Measurements from ENCODE around the gene OR1F1. TPM values are rescaled to one million over a fixed set of nuclear protein-coding genes. Genes with fewer than 3 reads are reported as not detected.

Gene OR1F1
- total RNA-seq, 1 experiment from 2014 or later = 0.26 TPM

GRCh38 chr16:3242709-3243108, 54.7 kb downstream of the OR1F1 start:
- ChIA-PET CTCF (interaction anchor here (0.6 kb wide), 1 partner anchor 961 kb away, joined by 6 read pairs; no protein-coding TSS in a partner anchor), POLR2A (no interaction called here)
- no peak for DNase-seq (ENCODE audit: low read depth, low spot score)
- Histone ChIP-seq H3K4me3 (ENCODE audit: low read depth in 2 of 2, low read length in 2 of 2) (no peak overlapping the region), H3K9me3 (ENCODE audit: control insufficient read depth, insufficient read depth, low read depth, low read length) (no peaks in the 10 kb centered on the region), H3K27ac (ENCODE audit: low read length) (no peak overlapping the region), H3K36me3 (ENCODE audit: control insufficient read depth, insufficient read depth, low read length) (no peaks in the 10 kb centered on the region), H3K27me3 (ENCODE audit: control insufficient read depth, insufficient read depth, low read length) (no peaks in the 10 kb centered on the region), H3K4me1 (ENCODE audit: control insufficient read depth, insufficient read depth, low read length) (no peaks in the 10 kb centered on the region)
- no peak for ATAC-seq
- TF ChIP-seq REST (IDR thresholded peaks at IDR 0.05; ENCODE audit: insufficient read depth in 1 of 2, low read depth in 2 of 2, low read length in 1 of 2) (no peak), TCF7L2 (IDR thresholded peaks at IDR 0.05; ENCODE audit: low read depth, low read length) (no peak), POLR2AphosphoS5 (IDR thresholded peaks at IDR 0.05; ENCODE audit: low read depth, low read length) (no peak), SIN3A (IDR thresholded peaks at IDR 0.05; ENCODE audit: borderline replicate concordance, insufficient read depth, low read depth, low read length) (no peak), CTCF (IDR thresholded peaks at IDR 0.05) (no peak)
- in situ Hi-C loops (cut with HindIII; ENCODE audit: low pct_unique_long_range_greater_than_20kb, low sequenced_read_pairs) (no loop called here), intact Hi-C loops (cut with micrococcal nuclease; ENCODE audit: unreplicated experiment) (no loop called here)
- no TSS peak for BruUV-seq (replicated peaks)

DNA sequence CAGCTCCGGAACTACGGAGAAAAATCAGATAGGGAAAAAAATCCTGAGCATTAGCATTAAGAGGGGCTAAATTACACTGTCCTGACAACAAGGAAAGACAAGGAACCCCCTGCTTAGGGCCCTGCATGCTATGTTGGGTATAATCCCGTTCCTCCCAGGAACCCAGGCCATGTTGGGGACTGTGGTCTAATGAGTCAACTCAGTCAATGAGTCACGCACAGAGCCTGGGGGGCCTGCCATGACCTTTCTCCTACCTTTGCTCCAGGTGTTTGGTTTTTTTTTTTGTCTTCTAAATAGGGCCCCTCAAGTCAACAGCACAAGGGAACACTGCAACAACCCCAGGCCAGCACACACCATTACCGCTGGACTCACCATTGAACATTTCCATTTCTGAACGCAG, 55.9 kb downstream of the OR1F1 start:
- H3K4me3 ChIP-seq (ENCODE audit: low read depth in 2 of 2, low read length in 2 of 2) = no peak overlapping the region
- H3K27me3 ChIP-seq (ENCODE audit: control insufficient read depth, insufficient read depth, low read length) = no peaks in the 10 kb centered on the region
- H3K4me1 ChIP-seq (ENCODE audit: control insufficient read depth, insufficient read depth, low read length) = no peaks in the 10 kb centered on the region
- no peaks in the 10 kb centered on the region for H3K9me3 ChIP-seq (ENCODE audit: control insufficient read depth, insufficient read depth, low read depth, low read length)
- H3K36me3 ChIP-seq (ENCODE audit: control insufficient read depth, insufficient read depth, low read length) = no peaks in the 10 kb centered on the region
- DNase-seq (ENCODE audit: low read depth, low spot score) (no peak), ATAC-seq (no peak)
- no peak overlapping the region for H3K27ac ChIP-seq (ENCODE audit: low read length)
- no peak for TF ChIP-seq SIN3A (IDR thresholded peaks at IDR 0.05; ENCODE audit: borderline replicate concordance, insufficient read depth, low read depth, low read length)
- TF ChIP-seq REST (IDR thresholded peaks at IDR 0.05; ENCODE audit: insufficient read depth in 1 of 2, low read depth in 2 of 2, low read length in 1 of 2) = no peak
- no peak for TF ChIP-seq CTCF (IDR thresholded peaks at IDR 0.05)
- no peak for TF ChIP-seq POLR2AphosphoS5 (IDR thresholded peaks at IDR 0.05; ENCODE audit: low read depth, low read length)
- no peak for TF ChIP-seq TCF7L2 (IDR thresholded peaks at IDR 0.05; ENCODE audit: low read depth, low read length)
- intact Hi-C loops (cut with micrococcal nuclease; ENCODE audit: unreplicated experiment) (no loop called here), in situ Hi-C loops (cut with HindIII; ENCODE audit: low pct_unique_long_range_greater_than_20kb, low sequenced_read_pairs) (no loop called here)
- POLR2A ChIA-PET = no interaction called here
- CTCF ChIA-PET = no interaction called here
- BruUV-seq (replicated peaks) = no TSS peak

Data from Panc1 (cell line).